Vagina (tissue), 2 donors: ENCODE measurements around the gene FCHSD2. TPM values are rescaled to one million over a fixed set of nuclear protein-coding genes. Genes with fewer than 3 reads are reported as not detected.

Source experiments
- DNase-seq, 2 donors: peaks; one replicate each; pipeline ENCODE4 v3.0.0-alpha.2; 2017; ENCODE audit errors: extremely low spot score in 2 of 2
- H3K27ac ChIP-seq: fragments of 200-600 bp; sonication (generic); one replicate; pipeline ENCODE4 v1.5.1; 2019
- H3K27me3 ChIP-seq: fragments of 200-600 bp; sonication (generic); one replicate; pipeline ENCODE4 v1.5.1; 2019
- H3K36me3 ChIP-seq, 2 donors: fragments of 200-600 bp; sonication (generic); one replicate each; pipeline ENCODE4 v1.5.1; 2017 to 2019
- H3K4me1 ChIP-seq: fragments of 200-600 bp; sonication (generic); one replicate; pipeline ENCODE4 v1.5.1; 2019
- H3K4me3 ChIP-seq, 2 donors: fragments of 200-600 bp; sonication (generic); 1 replicate in 1 of 2; 2 replicates in 1 of 2; pipeline ENCODE4 v1.5.1; 2016 to 2019
- H3K9me3 ChIP-seq: fragments of 200-600 bp; sonication (generic); one replicate; pipeline ENCODE4 v1.5.1; 2019
- POLR2A ChIP-seq, 2 donors: fragments of 450-650 bp; IDR thresholded peaks; one replicate each; pipeline ENCODE4 v1.6.1; 2017; ENCODE audit warnings: antibody characterized with exemption in 2 of 2, mild to moderate bottlenecking in 2 of 2, moderate library complexity in 2 of 2
- POLR2AphosphoS5 ChIP-seq, 2 donors: sonication (generic); formaldehyde crosslinking; IDR thresholded peaks; one replicate each; pipeline ENCODE4 v1.9.0; 2017; ENCODE audit warnings: antibody characterized with exemption in 2 of 2, mild to moderate bottlenecking in 2 of 2, low read depth in 1 of 2; ENCODE audit not compliant: insufficient read depth in 1 of 2
- intact Hi-C: fragments of 100-400 bp; cut with DNase I; formaldehyde crosslinking; loops from one replicate; pipeline ENCODE4 v1.15.1; 2023
- total RNA-seq: library from RNA; depleted of rRNA; stranded (reverse); fragments of >200 nt; gene quantifications from one replicate; pipeline ENCODE4 v1.2.3, GENCODE V29; 2016
- TF ChIP-seq, protein P1 (sequence below), 3 experiments: fragments of 450-650 bp in 2 of 3; fragments of 200-600 bp in 1 of 3; sonication (generic) in 1 of 3; IDR thresholded peaks; one replicate each; pipeline ENCODE4 v1.5.1; 2017 to 2019; ENCODE audit warnings: antibody characterized with exemption in 3 of 3, mild to moderate bottlenecking in 2 of 3, moderate library complexity in 2 of 3

The FCHSD2 gene
- total RNA-seq, 1 donor from 2014 or later = 15.7 TPM

DNA sequence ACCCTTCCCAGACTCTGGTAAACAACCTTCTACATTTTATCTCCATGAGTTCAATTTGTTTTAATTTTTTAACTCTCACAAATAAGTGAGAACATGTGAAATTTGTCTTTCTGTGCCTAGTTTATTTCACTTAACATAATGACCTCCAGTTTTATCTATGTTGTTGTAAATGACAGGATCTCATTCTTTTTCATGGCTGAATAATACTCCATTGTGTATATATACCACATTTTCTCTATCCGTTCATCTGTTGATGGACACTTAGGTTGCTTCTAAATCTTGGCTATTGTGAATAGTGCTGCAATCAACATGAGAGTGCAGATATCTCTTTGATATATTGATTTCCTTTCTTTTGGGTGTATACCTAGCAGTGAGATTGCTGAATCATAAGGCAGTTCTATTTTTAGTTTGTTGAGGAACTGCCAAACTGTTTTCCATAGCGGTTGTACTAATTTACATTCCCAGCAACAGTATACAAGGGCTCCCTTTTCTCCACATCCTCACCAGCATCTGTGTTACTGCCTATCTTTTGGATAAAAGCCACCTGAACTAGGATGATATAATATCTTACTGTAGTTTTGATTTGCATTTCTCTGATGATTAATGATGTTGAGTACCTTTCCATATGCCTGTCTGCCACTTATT, 234.0 kb downstream of the FCHSD2 start:
- H3K4me1 ChIP-seq = no peaks in the 10 kb centered on the region
- intact Hi-C loops = no loop called here
- no peak for TF ChIP-seq POLR2A (IDR thresholded peaks at IDR 0.05)
- TF ChIP-seq, protein P1, sequence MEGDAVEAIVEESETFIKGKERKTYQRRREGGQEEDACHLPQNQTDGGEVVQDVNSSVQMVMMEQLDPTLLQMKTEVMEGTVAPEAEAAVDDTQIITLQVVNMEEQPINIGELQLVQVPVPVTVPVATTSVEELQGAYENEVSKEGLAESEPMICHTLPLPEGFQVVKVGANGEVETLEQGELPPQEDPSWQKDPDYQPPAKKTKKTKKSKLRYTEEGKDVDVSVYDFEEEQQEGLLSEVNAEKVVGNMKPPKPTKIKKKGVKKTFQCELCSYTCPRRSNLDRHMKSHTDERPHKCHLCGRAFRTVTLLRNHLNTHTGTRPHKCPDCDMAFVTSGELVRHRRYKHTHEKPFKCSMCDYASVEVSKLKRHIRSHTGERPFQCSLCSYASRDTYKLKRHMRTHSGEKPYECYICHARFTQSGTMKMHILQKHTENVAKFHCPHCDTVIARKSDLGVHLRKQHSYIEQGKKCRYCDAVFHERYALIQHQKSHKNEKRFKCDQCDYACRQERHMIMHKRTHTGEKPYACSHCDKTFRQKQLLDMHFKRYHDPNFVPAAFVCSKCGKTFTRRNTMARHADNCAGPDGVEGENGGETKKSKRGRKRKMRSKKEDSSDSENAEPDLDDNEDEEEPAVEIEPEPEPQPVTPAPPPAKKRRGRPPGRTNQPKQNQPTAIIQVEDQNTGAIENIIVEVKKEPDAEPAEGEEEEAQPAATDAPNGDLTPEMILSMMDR (IDR thresholded peaks at IDR 0.05) = no peak
- no peak for TF ChIP-seq POLR2AphosphoS5 (IDR thresholded peaks at IDR 0.05; ENCODE audit: insufficient read depth in 1 of 2, low read depth in 1 of 2)
- DNase-seq = no peak
- no peak overlapping the region for H3K4me3 ChIP-seq
- no peaks in the 10 kb centered on the region for H3K36me3 ChIP-seq
- H3K9me3 ChIP-seq = no peaks in the 10 kb centered on the region
- H3K27me3 ChIP-seq = no peaks in the 10 kb centered on the region
- no peak overlapping the region for H3K27ac ChIP-seq

DNA sequence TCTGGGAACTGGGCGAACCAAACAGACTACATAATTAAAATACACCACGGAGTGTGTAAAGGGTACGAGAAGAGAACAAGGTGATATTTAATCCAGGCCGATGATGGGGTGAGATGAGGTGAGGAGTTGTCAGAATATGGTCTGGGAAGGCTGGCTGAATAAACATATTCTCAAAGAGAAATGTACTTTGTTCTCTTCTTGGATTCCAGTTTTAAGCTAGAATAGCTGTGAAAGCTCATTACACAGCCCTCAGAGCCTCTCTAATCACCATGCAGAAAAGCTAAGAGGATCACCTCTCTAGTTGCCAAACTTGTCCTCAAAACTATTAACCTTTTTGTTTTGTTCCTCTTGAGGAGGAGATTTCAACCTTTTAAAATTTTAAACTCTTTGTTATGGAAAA, 238.1 kb downstream of the FCHSD2 start:
- no peak for DNase-seq
- Histone ChIP-seq H3K9me3 (no peaks in the 10 kb centered on the region), H3K27me3 (no peaks in the 10 kb centered on the region), H3K27ac (no peak overlapping the region), H3K4me1 (no peaks in the 10 kb centered on the region), H3K36me3 (no peaks in the 10 kb centered on the region), H3K4me3 (no peak overlapping the region)
- intact Hi-C loops = no loop called here
- TF ChIP-seq POLR2A (IDR thresholded peaks at IDR 0.05) = no peak
- TF ChIP-seq, protein P1 (IDR thresholded peaks at IDR 0.05) = no peak

DNA sequence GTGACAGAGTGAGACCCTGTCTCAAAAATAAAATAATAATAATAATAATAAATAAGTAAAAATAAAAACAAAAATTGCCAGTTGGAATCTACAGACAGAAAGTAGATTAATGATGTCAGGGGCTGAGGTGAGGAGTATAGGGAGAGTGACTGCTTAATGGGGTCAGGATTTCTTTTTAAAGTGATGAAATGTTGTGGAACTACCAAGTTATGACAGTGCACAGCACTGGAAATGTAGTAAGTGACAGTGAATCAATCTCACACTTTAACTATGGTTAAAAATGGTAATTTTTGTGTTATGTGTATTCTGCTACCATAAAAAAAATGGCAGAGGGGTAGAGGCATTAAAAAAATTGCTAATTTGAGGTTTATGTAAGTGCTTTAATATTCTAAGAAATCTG, 240.7 kb downstream of the FCHSD2 start:
- H3K9me3 ChIP-seq = no peaks in the 10 kb centered on the region
- H3K4me1 ChIP-seq = no peaks in the 10 kb centered on the region
- intact Hi-C loops = no loop called here
- H3K27me3 ChIP-seq = no peaks in the 10 kb centered on the region
- no peak overlapping the region for H3K4me3 ChIP-seq
- no peak for TF ChIP-seq POLR2A (IDR thresholded peaks at IDR 0.05)
- no peak for TF ChIP-seq POLR2AphosphoS5 (IDR thresholded peaks at IDR 0.05; ENCODE audit: insufficient read depth in 1 of 2, low read depth in 1 of 2)
- TF ChIP-seq, protein P1 (IDR thresholded peaks at IDR 0.05) = no peak
- no peak for DNase-seq
- H3K36me3 ChIP-seq = no peaks in the 10 kb centered on the region
- no peak overlapping the region for H3K27ac ChIP-seq

DNA sequence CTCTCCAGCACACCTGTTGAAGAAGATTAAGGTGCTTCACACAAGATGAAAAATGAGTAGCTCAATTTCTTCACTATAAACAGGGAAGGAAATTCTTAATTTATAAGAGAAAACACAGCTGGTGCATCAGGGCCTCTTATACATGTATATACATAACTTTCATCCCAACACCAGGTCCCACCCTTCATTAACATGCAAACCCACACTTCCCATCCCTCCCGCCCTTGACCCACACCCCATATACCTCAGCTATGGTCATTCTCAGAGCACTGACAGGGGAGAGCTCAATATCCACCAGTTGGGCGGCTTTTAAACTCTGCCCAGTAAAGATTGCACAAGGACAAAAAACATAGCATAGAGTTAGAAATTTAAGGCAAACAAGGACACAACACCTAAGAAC, 242.1 kb downstream of the FCHSD2 start:
- no peaks in the 10 kb centered on the region for H3K9me3 ChIP-seq
- H3K4me1 ChIP-seq = no peaks in the 10 kb centered on the region
- H3K27me3 ChIP-seq = no peaks in the 10 kb centered on the region
- no peaks in the 10 kb centered on the region for H3K36me3 ChIP-seq
- no peak overlapping the region for H3K4me3 ChIP-seq
- intact Hi-C loops = no loop called here
- no peak overlapping the region for H3K27ac ChIP-seq
- DNase-seq = no peak
- TF ChIP-seq POLR2A (IDR thresholded peaks at IDR 0.05) (no peak), POLR2AphosphoS5 (IDR thresholded peaks at IDR 0.05; ENCODE audit: insufficient read depth in 1 of 2, low read depth in 1 of 2) (no peak)
- TF ChIP-seq, protein P1 (IDR thresholded peaks at IDR 0.05) = no peak

GRCh38 chr11:72899238-72899637, 242.9 kb downstream of the FCHSD2 start:
- intact Hi-C loops = no loop called here
- no peak for DNase-seq
- no peak overlapping the region for H3K27ac ChIP-seq
- no peaks in the 10 kb centered on the region for H3K36me3 ChIP-seq
- TF ChIP-seq, protein P1 (IDR thresholded peaks at IDR 0.05) = no peak
- TF ChIP-seq POLR2AphosphoS5 (IDR thresholded peaks at IDR 0.05; ENCODE audit: insufficient read depth in 1 of 2, low read depth in 1 of 2) (no peak), POLR2A (IDR thresholded peaks at IDR 0.05) (no peak)
- H3K4me3 ChIP-seq = no peak overlapping the region
- no peaks in the 10 kb centered on the region for H3K27me3 ChIP-seq
- H3K9me3 ChIP-seq = no peaks in the 10 kb centered on the region
- no peaks in the 10 kb centered on the region for H3K4me1 ChIP-seq
